HG03060 (cell line): ENCODE measurements around the gene IL16.

ENCODE experiments used
- ATAC-seq: cut with Tn5 transposase; IDR thresholded peaks from one replicate; pipeline ENCODE4 v1.9.1; 2021; ENCODE audit warnings: low read depth, moderate number of reproducible peaks; ENCODE audit not compliant: unreplicated experiment

IL16 gene

GRCh38 chr15:81351651-81352050 lies 155.0 kb downstream of the IL16 start:
- ATAC-seq: no peak

- no peak for ATAC-seq
Measured at GRCh38 chr15:81356252-81356651, 159.6 kb downstream of the IL16 start.

- no peak for ATAC-seq
Measured at GRCh38 chr15:81357180-81357686, 160.6 kb downstream of the IL16 start.

- no peak for ATAC-seq
Measured at GRCh38 chr15:81358248-81358647, 161.6 kb downstream of the IL16 start.

GRCh38 chr15:81360491-81360890 lies 163.8 kb downstream of the IL16 start:
- no peak for ATAC-seq

- ATAC-seq: no peak
Measured at GRCh38 chr15:81361891-81362290, 165.2 kb downstream of the IL16 start.

GRCh38 chr15:81362790-81363189 lies 166.1 kb downstream of the IL16 start:
- ATAC-seq: no peak

GRCh38 chr15:81363276-81363675 lies 166.6 kb downstream of the IL16 start:
- no peak for ATAC-seq
